Measurements from ENCODE around the gene DMRTA2.

DNA sequence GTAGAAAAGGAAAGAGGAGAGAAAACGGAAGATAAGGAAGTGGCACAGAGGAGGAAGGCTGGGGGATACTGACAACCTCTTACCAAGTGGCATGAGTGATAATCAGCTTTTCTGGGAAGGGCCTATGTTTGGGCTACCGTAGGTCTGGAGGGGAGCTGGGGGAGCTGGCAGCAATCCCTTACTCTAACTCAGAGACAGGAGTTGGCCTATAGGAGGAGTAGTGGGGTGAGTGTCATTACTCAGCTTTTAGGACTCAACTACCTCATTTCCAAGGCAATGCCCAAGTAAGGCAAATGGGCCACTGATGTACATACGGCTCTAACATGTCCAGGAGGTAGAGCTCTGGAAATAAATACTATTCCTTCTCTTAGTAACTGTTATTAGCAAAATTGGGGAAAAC lies 48.7 kb upstream of the DMRTA2 start:
- TF ChIP-seq CTCF (conservative IDR thresholded peaks at IDR 0.05; ENCODE audit: low read depth, low read length) (no peak), POLR2A (IDR thresholded peaks at IDR 0.05; ENCODE audit: low read depth, low read length) (no peak), CHD1 (IDR thresholded peaks at IDR 0.05; ENCODE audit: low read depth, low read length) (no peak), MAZ (IDR thresholded peaks at IDR 0.05; ENCODE audit: borderline replicate concordance, low read depth, low read length) (no peak), RAD21 (IDR thresholded peaks at IDR 0.05; ENCODE audit: low read length) (no peak)

All from IMR-90 (cell line).